Stimulated activated CD4-positive, alpha-beta T cell treated with anti-CD3 and anti-CD28 coated beads, Interleukin-4, amount 100 ng/mL, for 24 hours (primary cell): ENCODE measurements around the gene ENTHD1.
"Not testable (repeated sequence)": the region's sequence is repeated elsewhere in the genome, so short reads cannot be mapped to it uniquely, and the experiment has no call there.

Experiments used
- DNase-seq: peaks from one replicate; pipeline ENCODE4 v3.0.0-alpha.2; 2020

The ENTHD1 gene

DNA sequence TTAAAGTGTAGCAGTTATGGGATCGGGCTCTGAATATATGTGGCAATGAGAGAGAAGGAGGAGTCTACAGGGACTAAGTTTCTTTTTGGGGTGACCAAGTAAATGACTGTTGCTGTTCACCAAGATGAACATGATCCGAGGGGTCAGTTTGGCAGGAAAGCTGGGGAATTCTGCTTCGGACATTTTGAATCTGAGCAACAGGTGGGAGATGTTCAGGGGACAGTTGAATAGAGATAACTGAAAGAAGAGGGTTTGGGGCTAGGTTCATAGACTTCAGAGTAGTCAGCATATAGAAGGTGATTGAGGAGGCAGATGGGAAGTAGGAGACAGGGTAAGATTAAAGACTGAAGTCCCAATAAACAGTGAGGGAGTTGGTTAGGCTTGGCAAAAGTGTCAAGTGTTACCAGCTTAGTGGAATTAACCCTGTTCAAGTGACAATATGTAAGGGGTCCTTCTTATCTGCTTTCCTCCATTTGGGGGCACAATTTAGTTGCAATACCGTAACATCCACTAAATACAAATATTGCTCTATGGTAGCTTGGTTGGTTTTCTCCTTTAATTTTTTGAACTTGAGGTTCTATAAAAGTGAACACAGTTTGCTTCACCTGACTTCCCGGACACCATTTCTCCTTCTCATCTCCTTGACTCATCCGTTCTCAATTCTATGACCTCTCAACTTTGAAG lies 2.9 kb upstream of the ENTHD1 start:
- no peak for DNase-seq

DNA sequence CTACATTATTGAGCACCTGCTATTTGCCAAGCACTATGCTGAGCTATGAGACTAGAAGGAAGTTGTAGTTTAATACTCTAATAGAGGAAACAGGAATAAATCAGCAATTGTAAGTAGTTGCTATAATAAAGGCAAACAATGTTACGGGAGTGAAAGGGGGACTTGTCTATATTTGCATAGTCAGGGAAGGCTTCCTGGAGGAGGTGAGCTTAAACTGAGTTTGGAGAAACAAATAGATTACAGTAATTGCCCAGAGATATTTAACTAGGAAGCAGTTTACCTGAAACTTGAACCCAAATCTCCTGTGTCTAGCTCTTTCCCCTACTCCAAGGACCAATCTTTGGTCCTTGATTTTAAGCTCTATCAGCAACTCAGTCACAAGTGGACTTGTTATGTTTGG lies 2.1 kb upstream of the ENTHD1 start:
- DNase-seq: no peak

DNA sequence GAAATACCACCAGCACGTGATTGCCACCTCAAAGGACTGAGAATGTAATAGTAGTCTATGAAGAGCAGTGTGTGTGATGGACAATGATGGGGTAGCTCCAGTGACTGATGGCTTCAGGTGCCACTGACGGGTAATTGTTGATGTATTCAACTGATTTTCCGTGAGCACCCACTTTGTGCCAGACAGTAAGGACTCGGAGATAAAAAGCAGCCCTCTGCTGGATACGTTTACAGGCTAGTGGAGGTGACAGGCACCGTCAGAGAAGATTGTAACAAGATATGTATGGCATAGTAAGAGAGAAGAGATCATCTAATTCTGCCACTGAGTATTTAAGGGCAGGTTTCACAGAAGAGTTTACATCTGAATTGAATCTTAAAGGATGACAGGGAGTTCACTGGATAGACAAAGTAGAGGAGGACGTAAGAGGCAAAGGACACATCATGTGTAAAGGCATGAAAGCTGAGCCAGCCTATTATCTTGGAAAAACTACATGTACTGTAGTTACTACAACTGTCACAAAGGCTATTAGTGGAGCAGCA lies 1.1 kb upstream of the ENTHD1 start:
- no peak for DNase-seq

DNA sequence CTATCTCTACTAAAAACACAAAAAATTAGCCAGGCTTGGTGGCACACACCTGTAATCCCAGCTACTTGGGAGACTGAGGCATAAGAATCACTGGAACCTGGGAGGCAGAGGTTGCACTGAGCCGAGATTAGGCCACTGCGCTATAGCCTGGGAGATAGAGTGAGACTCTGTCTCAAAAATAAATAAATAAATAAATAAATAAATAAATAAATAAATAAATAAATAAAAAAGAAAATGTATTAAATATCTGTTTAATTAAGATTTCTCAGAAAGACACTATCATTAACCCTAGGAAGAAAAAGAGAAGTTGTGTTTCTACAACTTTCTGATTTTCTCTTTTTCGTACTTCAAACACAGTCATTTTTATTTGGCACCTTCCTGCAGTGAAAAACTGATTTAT lies 3.6 kb downstream of the ENTHD1 start:
- not testable (repeated sequence) for DNase-seq

DNA sequence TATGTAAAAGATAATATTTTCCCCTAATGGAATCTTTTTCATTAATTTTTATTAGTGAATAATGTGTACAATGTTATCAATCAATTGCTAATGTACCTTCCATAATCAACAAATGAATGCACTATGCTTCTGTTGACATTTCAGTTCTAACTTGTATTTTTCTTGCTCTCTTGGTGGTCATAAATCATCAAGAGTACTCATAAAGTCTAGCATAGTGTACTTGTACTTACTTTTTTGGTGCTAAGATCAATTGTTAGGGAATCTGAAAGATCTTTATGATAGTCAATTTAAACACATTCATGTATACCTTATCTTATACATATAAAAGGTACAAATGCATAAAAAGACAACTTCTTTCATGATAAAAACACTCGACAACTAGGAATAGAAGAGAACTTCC lies 10.5 kb downstream of the ENTHD1 start:
- no peak for DNase-seq

DNA sequence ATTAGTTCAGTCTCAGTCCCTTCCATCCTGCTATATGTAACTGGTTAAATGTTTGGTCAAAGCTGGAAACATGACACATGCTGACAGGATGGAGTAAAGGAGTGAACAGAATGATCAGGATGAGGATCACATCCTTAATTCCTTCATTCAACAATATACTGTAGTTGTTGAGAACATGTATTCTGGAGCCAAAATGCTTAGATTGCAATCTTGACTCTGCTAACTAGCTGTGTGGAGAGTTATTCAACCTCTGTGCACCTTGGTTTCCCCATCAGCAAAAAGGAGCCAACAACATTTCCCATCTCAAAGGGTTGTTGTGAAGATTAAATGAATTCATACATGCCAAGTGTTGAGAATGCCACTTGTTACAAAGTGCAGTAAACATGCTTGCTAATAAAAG lies 12.8 kb downstream of the ENTHD1 start:
- DNase-seq: no peak

DNA sequence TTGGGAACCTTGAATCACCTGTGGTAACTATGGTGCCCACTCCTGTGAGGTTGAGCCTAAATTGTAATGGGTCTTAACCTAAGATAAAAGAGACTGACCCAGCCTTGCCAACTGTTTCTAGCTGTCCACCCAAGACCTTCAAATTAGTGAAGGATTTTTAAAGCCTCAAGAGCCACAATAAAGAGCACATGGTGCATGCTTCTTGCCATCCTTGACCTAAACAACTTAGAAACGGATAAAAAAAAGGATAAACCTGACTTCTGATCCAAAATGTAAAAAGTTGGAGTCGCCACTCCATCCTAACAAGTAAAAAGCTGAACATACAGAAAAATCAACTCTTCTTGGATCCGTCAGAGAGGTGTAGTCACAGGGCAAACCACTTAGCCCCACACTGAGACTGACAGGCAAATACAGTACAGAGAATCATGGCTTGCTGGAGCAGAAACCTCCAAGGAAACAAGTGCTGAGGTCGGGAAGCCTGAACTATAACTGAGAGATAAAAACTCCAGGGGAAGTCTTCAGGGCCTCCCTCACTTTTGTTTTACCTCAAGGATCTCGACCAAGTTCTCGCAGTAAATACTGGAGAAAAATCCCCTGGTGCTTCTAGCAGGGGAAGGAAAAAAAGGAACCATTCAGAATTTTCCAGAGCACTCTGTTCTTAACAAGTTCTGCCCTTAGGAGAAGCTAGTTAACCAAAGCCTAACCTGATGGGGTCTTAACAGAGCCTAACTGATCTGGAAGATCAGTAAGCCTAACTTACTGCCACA lies 16.3 kb downstream of the ENTHD1 start:
- no peak for DNase-seq

DNA sequence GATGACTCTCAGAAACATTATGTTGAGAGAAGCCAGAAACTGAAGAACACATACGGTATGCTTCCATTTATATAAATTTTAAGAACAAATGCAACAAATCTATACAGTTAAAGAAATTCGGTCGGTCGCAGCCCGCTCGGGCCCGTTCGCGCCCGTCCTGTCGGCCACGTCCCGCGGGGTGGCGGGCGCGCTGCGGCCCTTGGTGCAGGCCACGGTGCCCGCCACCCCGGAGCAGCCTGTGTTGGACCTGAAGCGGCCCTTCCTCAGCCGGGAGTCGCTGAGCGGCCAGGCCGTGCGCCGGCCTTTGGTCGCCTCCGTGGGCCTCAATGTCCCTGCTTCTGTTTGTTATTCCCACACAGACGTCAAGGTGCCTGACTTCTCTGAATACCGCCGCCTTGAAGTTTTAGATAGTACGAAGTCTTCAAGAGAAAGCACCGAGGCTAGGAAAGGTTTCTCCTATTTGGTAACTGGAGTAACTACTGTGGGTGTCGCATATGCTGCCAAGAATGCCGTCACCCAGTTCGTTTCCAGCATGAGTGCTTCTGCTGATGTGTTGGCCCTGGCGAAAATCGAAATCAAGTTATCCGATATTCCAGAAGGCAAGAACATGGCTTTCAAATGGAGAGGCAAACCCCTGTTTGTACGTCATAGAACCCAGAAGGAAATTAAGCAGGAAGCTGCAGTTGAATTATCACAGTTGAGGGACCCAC lies 18.2 kb downstream of the ENTHD1 start:
- not testable (repeated sequence) for DNase-seq

DNA sequence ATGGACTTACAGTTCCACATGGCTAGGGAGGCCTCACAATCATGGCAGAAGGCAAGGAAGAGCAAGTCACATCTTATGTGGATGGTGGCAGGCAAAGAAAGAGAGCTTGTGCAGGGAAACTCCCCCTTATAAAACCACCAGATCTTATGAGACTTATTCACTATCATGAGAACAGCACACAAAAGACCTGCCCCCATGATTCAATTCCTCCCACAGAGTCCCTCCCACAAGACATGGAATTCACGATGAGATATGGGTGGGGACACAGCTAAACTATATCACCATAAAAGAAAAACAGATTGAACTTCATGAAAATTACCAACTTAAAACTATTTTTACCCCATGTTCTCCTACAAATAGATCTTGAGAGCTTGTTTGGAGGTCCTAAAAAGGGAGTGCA lies 19.6 kb downstream of the ENTHD1 start:
- DNase-seq: peak; percentile 29

DNA sequence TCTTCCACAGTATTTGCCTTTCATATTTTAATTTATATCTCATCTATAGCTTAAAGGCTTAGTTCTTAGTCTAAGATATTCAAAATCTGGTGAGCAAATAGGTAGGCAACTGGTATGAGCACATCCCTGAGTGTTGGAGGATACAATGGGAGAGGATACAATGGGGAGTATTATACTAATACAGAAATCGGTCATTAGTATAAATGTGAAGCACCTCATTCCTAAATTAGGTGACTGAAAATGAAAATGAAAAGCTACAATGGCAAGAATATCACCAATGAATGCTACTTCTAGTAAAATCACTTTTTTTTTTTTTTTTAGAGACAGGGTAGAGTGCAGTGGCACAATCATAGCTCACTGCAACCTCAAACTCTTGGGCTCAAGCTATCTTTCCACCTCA lies 21.0 kb downstream of the ENTHD1 start:
- DNase-seq: no peak

DNA sequence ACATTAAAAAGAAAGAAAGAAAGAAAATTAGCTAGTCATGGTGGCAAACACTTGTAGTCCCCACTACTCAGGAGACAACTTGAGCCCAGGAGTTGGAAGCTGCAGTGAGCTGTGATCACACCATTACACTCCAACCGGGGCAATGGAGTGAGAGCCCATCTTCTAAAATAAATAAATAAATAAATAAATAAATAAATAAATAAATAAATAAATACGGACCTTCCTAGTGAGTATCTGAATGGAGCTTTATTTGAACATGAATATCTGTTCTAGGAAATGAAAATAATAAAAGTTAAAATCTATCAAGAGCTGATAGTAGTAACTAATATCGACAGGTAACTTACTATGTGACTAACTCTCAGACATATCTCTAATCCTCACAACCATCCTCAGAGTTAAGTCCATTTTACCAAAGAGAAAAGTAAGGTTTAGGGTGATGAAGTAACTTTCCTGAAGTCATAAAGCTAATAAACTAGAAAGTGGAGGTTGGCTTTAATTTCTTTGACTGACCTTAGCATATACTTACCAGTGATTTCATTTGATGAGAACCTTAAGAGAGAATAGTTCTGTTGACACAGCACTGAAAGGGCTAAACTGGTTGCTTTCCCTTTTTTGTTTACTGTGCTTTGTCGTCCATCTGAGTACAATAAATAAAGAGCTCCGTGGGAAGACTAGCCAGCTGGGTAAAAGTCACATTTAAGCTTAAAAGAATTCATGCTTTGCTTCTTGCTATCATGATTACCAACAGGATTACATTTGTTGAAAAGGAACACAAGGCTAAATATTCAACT lies 22.4 kb downstream of the ENTHD1 start:
- DNase-seq: no peak

DNA sequence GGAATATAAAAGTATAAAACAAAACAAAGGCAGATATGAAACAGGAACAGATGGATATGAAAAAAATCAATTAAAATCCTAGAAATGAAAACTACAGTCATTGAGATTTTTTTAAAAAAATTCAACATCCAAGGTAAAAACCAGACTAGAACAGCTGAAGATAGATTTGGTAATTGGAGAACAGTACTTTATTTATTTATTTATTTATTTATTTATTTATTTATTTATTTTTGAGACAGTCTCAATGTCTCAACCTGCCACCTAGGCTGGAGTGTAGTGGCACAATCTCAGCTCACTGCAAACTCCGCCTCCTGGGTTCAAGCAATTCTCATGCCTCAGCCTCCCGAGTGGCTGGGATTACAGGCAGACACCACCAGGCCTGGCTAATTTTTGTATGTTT lies 23.8 kb downstream of the ENTHD1 start:
- DNase-seq: not testable (repeated sequence)

DNA sequence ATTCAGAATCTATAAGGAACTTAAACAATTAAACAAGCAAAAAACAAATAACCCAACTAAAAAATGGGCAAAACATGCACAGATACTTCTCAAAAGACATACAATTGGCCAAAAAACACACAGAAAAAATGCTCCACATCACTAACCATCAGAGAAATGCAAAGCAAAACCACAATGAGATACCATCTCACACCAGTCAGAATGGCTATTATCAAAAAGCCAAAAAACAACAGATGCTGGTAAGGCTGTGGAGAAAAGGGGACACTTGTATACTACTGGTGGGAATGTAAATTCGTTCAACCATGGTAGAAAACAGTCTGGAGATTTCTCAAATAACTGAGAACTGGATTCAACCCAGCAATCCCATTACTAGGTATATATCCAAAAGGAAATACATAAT lies 24.8 kb downstream of the ENTHD1 start:
- DNase-seq: no peak

DNA sequence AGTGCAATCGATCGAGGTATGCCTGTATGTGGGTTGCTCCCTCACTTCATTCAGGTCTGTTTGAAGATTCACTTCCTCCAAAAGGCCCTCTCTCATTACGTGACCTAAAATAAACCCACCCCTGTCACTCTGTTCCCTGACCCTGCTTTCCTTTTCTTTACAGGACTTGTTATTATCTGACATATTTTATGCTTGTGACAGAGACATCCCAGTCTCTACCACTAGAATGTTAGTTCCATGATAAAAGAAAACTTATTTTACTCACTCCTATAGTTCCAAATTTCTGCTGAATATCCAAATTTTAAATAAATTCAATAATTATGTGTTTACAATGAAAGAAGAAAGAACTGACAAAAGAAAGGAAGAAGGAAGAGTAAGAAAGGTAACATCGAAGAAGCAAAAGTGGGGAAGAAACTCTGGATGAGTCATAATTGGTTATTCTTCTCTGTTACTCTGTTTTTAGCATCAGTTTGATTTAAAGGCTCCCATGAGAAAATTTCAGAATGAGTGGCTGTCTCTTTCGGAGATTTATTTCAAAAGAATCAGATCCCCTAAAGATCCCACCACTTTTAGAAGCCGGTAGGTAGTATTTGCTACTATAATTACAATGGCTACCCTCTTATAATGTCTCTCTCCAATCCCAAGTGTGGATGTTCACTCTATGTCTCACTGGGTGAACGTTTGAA lies 33.5 kb downstream of the ENTHD1 start:
- DNase-seq: no peak

DNA sequence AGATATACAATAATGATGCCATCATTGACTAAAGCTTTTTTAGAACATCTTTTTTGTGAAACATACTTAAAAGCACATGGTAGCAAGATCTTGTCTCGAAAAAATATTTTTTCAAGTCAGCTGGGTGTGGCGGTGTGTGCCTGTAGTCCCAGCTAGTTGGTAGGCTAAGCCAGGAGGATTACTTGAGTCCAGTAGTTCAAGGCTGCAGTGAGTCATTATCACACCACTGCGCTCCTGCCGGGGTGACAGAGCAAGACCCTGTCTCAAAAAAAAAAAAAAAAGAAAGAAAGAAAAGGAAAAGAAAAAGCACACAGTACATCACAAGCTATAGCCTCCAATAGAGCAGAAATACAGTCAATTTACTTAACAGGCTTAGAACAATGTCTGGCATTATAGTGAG lies 37.0 kb downstream of the ENTHD1 start:
- no peak for DNase-seq

DNA sequence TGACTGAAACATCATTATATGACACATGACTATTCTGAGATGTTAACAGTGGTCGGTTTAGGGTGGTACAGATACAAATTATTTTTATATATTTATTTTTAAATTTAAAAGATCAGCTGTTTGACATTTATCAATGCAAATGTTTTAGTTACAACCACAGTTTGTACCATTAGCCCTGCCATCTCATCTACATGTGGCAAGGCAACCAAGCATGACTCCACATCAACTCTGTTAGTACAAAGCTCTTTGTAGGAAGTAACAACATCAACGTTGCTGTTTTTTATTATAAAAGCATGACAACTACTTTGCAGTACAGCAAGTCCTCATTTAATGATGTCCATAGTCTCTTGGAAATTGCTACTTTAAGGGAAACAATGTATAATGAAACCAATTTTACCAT lies 40.8 kb downstream of the ENTHD1 start:
- DNase-seq: no peak

DNA sequence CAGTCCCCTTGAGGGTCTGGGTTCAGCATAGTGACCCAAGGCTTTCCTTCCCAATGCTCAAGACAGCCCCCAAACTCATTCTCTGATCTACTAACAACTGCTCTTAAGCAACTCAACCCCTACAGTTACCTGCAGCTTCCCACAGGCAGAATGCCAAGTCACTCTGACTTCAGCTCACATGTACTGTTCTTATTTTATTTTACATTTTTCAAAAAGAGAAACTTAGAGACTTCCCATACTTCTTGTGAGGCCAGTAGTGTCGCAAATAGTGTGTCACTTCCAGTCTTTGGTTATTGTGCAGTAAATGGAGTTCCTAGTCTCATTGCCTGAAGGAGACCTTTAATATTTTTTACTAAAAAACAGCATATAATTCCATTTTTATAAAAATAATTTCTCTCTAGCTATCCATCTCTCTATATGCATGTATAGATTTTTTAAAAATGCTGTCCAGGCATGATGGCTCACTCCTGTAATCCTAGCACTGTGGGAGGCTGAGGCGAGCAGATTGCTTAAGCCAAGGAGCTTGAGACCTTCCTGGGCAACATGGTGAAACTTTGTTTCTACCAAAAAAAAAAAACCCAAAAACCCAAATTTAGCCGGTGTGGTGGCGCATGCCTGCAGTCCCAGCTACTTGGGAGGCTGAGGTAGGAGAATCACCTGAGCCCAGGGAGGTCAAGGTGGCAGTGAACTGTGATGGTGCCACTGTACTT lies 41.8 kb downstream of the ENTHD1 start:
- DNase-seq: no peak

DNA sequence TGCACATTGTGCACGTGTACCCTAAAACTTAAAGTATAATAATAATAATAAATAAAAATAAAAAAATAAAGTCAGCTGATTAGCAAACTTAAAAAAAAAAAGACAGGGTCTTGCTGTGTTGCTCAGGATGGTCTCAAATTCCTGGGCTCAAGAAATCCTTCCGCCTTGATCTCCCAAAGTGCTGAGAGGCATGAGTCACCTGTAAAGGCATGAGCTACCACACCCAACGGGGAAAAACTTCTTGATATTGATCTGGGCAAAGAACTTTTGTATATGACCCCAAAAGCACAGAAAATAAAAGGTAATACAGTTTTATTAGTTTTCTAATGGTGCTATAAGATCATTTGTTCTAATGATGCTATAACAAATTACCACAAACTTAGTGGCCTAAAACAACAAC lies 46.1 kb downstream of the ENTHD1 start:
- DNase-seq: no peak

DNA sequence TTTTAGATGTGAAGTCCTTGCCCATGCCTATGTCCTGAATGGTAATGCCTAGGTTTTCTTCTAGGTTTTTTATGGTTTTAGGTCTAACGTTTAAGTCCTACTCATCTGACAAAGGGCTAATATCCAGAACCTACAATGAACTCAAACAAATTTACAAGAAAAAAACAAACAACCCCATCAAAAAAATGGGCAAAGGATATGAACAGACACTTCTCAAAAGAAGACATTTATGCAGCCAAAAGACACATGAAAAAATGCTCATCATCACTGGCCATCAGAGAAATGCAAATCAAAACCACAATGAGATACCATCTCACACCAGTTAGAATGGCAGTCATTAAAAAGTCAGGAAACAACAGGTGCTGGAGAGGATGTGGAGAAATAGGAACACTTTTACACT lies 47.0 kb downstream of the ENTHD1 start:
- not testable (repeated sequence) for DNase-seq

DNA sequence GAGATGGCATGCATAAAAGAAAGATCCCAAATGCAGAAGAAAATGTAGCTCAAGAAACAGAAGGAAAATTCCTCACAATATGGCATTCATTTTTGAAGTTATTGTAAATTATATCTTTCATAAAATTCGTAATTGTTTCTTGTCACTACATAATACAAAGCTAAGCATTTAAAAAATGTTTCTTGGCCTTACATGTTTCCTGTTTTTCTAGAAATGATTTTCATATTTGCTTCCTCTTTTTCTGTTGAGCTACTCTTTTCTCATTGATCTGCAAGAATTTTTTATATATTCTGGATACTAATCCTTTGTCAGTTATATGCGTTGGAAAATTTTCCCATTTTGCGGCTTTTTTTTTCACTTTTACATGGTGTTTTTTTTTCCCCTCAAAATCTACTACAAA lies 48.0 kb downstream of the ENTHD1 start:
- no peak for DNase-seq

DNA sequence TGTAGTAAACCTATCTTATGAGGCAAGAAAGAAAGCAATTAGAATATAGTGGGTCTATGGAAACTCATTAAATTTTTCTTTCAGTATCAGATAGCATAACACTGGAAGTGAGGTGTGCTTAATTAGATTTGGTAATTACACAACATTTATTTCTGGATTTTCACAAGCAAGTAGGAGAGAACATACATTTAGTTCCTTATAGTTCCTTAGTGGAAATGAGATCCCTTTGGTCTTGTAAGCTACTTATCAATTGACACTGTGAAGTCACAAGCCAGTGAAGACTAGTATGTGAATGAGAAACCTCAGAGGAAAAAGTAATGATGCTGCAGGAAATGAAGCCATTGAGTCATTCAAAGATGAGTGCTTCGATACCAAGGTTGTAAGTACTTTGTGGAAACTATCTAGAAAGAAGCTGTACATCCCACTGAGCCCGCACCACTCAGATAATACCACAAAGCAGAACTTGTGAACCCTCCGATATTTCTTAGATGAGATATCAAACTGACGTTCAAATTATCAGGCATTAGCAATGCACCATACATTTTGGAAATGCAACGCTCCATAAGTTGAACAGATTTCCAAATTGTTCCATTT lies 53.5 kb downstream of the ENTHD1 start:
- peak; percentile 62 for DNase-seq
